Kasumi-1 (cell line): ENCODE data around the gene CSPG4.
"Not testable (repeated sequence)": the region's sequence is repeated elsewhere in the genome, so short reads cannot be mapped to it uniquely, and the experiment has no call there.

ENCODE experiments used
- DNase-seq, 2 experiments: peaks; one replicate each; lab custom pipeline; 2025; lab: John Stamatoyannopoulos, UW

The CSPG4 gene

DNA sequence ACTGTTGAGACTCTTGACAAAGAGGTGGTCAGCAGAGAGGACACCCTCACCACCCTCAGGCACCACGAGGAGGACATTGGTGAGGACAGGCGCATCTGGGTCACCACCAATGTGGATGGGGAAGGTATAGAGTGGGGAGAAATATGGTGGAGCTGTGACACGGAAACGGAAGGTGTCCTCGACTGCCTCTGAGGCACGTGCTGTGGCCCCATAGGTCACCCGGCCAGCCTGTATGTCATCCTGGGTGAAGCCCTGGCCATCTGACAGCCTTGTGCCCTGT lies 24.4 kb downstream of the CSPG4 start:
- DNase-seq, result no peak

DNA sequence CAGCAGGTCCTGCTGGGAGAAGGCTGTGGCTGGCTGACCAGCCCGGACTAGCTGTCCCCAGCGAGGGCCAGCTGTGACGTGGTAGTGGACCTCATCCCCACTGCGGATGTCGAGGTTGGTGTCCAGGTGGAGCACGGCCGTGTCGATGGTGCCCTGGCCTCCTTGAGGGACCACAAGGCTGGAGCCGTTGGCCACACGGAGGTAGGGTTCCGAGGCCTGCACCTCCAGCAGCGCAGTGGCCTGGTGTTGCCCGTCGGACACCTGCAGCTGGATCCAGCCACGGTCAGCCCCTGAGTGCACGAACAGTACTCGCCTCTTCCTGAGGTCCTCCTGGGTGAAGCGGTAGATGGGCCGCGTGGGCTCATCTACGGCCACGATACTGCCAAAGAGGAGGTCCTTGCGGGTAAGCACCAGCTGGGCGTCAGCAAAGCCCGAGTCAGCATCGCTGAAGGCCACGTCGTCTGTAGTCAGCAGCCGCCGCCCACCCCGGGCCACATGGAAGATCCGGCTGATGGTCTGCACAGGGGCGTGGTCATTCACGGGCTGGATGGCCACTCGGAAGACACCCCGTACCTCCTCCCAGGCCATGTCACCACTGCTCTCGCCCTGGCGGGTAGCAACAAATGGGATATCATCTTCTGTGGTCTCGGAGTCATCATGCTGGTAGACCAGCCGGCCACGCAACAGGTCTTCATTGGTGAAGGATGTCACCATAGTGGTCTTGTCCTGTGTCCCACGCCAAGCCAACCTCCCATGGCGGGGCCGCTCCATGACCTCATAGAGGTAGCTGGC lies 25.0 kb downstream of the CSPG4 start:
- DNase-seq, result no peak

DNA sequence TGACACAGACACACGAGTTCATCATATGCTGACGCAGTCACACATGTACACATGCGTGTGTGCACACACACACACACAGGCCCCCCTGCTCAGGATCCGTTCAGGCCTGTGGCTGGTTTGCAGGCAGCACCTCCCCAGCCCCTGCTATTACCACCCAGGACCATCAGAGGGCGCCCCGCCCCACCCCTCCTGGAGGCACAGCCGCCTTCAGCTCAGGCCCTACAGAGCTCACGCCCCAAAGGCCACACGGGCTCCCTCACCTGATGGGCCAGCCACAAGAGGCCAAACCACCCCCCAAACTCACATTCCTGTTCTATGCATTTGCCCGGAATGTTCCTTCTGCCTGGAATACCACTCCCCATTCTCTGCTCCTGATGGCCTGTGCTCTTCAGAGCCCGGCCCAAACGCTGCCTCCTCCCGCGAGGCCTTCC lies 26.4 kb downstream of the CSPG4 start:
- DNase-seq, result peak; percentile 22 to 24

DNA sequence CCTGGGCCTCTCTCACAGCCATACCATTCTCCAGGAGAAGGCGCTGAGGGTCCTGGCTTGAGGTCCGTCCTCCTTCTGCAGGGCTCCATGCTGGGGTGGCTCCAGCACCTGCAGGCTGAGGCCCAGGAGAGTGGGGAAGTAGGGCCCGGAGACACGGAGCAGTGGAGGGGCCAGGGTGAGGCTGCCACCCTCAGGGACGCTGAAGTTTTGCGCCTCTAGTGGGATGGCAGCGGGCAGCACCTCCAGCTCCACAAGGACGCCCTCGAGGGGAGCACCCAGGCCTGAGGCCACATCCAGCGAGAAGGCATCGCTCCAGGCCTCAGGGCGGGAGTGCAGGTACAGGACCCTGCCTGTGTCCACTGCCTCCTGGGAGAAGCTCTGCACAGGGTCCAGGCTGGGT lies 27.5 kb downstream of the CSPG4 start:
- no peak for DNase-seq

DNA sequence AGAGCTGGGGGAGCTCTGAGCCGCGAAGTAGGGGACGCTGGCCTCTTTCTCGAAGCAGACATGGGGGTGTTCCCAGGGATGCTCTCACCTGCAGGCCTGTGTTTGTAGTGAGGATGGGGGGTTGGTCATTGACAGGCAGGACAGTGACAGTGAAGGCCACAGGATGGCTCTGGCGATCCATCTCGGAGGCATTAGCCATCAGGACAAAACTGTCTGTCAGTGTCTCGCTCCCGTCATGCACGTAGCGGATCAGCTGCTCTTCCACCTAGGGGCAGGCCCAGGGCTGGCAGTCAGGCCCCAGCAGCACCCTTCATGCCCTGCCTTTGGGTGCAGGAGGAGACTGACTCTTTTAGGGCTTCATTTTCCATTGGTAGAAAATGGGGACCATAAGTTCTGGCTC lies 28.0 kb downstream of the CSPG4 start:
- DNase-seq, result no peak

DNA sequence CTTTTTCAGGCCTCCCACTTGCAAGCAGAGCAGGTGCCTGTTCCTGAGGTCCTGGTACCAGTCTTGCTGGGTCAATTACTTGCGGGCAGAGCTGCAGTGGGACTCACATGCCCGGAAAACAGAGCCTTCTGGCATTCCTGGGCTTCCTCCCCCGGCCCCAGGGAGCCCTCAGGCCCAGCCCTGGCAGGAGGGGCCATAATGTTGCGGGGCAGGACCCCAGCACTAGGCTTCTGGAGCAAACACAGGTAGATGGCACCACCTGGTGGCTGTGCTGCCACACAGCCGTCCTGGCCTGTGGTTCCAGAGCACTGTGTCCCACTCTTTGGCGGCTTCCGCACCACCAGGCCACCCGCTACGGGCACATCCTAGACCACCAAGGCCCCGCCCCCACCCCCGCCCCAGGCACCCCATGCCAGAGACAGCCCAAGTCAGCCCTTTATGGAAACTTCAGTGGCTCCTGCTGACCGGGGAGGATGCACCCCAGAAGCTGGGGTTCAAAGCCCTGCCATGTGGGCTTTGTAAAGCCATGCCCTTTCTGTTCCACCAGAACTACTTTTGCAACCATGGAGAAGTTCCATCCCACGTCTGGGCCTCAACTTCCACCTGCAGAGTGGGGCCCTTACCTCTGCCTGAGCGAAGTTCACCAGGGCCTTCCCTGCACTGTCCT lies 28.9 kb downstream of the CSPG4 start:
- peak; percentile 53 to 54 for DNase-seq

DNA sequence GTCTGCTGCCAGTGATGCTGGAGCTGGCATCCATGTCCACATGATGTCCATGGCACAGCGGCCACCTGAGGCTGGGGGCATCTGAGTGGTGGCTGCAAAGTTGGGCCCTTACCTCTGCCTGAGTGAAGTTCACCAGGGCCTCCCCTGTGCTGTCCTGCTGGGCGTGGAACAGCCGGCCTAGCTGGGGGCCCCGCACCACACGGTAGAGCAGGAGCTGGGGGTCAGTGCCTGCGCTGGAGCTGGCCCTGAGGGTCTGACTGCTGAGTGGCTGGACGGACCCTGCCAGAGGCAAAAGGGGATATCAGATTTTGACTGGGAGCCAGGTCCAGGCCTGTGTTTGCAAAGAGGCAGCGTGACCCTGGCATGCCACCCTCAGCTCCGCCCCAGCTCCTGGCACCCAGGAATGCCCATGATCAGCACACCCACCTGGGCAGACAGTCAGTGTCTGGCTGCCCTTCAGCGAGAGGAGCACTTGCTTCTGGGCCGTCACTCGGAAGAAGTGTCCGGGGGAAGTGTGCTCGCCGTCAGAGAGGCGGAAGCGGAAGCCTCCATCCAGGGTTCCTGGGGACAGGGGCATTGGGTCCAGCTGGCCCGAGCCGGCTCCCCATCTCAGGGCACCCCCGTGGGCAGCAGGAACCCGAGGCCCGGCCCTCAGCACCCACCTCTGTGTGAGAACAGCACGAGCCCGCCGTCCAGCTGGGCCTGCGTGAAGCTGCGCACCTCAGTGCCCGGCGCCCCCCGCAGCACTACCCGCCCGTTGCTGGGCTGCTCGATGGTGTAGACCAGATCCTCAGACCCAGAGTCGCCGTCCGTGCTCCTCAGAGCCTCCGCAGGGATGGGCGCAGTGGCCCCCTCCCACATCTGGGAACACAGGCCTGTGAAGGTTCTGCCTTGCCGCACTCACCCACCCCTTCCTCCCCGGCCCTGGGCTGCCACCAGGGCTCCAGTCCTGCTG lies 30.2 kb downstream of the CSPG4 start:
- no peak for DNase-seq

DNA sequence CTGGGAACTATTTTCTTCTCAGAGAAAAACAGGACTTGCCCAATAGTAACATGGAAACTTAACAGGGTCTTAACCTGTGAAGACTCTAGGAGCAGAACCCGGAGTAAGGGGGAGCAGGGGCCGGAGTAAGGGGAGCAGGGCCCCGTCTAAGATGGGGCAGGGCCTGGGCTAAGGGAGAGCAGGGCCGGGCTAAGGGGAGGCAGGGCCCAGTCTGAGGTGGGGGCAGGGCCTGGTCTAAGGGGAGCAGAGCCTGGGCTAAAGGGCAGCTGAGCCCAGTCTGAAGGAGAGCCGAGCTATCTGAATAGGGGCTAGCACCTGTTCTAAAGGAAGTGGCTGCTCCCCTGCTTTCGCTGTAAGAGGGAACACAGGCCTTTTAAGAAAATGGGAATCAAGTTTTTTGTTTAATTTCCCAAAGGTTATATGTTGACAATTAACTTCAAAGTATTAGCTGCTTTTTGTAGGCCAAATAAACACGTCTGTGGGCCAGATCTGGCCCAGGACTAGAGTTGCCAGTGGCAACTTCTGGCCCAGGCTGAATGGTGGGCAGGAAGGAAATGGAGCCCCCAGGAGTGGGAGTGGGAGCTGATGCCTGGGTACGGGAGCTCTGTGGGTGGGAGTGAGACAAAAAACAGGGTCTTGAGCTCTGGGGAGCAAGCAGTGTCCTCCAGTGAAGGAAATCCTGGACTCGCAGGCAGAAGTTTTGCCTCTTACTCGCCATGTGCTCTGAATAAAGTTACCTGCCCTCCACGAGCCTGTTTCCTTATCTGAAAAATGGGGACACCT lies 32.5 kb downstream of the CSPG4 start:
- DNase-seq, result no peak

DNA sequence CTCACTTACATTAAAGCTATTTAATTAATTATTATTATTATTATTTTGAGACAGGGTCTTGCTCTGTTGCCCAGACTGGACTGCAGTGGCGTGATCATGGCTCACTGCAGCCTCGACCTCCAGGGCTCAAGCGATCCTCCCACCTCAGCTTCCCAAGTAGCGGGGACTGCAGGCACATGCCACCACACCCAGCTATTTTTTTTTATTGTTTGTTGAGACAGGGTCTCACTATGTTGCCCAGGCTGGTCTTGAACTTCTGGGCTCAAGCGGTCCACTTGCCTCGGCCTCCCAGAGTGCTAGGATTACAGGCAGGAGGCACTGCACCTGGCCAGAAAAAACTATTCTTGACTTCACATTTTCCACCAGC lies 34.3 kb downstream of the CSPG4 start:
- not testable (repeated sequence) for DNase-seq

DNA sequence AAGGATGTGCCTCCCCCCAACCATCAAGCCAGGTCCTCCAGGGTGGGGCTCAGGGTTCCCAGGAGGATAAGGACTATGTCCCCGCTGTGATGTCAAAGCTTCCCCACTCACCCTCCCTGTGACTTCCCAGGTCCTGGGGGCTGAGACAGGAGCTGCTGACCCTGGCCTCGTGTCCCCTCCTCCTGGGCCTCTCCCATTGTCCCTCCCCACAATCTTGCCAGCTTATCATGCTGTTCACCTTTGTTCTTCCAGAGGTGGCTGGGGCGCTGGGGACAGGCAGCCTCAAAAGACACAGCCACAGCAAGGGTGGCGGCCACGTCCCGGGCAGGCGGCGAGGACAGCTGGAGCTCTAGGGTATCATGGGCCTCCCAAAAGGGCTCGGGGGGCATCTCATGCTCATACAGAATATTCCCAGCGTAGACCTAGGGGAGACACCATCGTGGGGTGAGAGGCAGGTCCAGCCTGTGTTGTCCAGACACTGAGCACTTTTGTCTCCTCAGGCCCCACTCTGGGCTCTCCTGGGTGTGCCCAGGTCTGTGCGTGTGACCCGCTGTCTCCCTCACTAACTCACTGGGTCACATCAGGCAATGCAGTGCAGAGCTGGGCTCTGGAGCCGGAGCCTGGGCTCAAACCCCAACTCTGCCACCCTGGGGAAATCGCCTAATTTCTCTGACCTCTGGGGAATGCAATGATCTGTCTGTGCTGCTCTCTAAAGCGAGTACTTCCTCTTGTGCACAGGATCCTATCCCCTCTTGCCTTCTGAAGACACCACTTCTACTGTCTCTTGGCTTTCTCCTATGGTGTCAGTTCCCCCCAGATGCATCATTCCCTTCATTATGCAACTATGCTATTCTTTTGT lies 35.0 kb downstream of the CSPG4 start:
- peak in 1 of 2 experiments; percentile 7 for DNase-seq

DNA sequence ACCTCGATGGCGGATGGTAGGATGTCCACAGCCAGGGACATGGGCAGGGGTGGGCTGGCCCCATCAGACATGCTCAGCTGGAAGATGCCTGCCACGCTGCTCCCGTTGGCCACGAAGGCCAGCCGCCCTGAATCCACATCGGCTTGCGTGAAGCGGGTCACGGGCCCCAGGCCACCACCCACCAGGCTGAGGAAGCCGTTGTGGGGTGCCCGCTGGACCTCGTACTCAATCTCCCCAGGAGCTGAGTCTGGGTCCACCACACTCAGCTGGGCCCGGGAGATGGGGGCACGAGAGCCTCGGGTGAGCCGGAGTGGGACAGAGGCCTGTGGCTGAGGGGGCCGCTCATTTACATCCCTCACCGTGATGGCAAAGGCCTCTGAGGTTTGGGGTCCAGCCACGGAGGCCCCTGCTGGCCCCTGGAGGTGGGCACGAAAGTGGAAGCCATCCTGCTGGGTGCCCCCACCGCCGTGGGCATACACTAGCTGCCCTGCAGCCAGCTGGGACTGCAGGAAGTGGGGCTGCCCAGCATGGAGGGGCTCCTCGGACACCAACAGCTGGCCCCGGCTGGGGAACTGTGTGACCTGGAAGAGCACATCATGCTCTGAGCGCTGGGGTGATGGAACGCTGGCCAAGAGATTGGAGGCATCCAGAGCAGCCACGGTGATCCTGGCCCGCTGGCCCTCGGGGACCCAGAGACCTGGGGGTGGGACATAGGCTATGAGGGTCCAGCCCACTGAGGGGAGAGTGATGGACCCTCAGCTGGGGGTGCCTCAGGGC lies 35.8 kb downstream of the CSPG4 start:
- no peak for DNase-seq

DNA sequence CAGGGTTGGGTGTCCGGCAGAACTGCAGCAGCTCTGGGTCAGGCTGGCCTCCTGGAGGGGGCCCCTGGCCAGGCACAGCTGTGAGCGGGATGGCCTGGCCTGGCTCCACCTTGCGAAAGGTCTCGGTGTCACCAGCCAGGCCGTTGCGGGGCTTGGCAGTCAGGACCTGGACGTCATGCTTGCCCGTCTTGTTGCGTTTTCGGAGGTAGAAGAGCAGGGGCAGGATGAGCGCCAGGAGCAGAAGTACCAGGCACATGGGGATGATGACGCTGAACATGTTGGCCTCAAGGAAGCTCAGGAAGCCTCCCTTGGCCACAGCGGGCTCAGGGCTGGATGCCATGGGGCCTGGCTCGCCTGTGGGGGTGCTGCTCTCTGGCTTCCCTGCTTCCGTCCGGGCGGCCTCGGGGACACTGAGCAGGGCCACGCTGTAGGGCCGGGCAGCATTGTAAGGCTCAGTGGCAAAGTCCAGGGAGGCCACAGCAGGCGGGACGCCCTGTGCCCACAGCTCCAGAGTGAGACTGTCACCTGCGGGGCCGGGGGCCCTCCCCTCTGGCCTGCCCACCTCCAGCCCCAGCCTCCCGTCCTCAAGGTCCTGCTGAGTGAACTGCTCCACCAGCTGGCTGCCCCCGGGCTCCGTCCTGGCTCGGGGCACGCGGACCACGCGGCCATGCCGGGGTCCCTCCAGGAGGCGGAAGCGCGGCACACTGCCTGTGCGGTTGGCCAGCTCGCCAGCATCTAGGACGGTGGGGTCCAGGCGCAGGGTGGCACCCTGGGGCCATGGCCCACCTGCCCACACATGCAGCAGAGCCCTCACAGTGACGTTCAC lies 36.9 kb downstream of the CSPG4 start:
- no peak for DNase-seq

DNA sequence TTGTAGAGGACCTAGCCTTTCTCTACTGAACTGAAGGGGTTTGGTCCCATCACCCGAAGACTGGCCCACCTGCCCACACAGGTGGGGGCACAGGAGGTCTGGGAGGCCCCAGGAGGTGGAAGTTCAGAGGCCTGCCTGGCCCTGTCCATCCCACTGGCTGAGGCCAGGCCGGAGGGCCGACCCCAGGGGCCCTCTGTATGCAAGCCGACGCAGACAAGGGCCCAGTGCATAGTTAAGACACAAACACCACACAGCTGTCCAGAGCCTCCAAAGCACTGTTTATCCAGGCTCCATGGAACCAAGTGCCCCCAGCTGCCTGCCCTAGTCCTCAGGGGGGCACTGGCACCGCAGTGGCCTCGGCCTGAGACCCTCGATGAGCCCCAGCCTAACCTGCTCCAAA lies 38.3 kb downstream of the CSPG4 start:
- DNase-seq, result no peak

DNA sequence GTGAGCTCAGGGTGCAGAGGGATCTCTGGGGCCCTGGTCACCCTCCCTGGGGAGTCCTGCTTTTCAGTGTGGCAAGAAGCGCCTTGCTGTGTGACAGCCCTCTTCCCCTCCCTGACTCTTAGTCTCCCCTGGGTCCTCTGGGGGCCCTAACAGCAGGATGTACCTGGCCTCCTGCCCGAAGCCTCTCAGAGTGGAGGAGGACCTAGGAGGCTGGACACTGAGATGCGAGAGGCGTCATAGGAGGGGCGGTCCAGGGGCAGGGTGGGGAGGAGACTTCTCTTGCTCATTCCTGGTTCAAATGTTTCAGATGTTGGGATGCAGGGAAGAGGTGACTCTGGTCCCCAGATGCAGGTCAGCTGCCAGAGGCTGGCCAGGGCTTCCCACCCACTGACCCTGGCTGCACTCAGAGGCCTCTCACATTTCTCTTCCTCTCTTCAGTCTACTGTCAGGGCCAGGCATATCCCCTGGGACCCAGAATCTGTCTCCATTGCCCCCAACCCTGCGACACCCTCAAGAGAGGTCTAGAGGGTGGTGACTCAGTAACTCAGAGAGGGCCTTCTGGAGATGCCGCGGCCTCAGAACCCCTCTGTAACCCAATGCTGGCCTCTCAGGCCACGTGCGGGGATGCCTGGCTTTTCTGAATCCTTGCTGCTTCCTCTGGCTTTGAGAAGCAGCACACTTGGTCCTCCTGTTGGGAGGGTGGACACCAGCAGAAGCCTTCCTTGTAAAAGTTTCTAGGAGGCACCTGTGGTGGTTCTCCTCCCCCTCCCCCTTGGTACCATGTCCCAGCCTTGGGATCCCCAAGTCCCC lies 39.0 kb downstream of the CSPG4 start:
- DNase-seq, result no peak

DNA sequence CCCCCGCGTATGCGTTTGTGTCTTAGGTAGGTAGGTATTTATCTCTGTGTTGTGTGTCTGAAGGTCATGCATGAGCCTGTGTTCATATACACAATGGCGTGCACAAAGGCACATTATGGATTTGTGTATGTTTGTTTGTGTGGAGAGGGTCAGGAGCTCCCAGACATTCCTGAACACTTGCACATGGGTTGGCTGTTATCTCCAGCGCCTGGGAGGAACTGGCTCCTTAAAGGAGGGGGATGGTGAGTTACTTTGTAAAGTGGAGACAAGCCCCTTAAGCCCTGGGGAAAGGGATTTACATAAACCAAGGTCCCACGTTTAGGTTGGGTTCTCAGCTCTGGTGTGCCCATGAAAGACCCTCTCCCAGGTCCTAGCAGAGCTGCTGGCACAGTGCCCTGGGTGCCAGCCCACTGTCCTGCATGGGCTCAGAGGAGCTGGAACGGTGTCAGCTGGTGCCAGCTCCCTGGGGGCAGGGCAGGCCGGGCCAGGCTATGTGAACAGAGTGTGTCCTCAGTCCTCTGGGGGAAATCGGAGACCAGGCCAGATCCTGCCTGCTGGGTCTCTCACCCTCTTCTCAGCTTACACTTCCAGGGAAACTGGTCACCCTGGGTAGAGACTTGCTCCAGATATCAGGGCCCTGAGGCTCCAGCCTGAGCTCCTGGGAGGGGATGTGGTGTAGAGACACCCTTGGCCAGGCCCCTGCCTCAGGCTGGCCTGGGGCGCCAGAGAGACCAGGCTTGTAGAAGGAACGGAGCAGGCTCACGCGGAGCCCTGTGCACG lies 39.8 kb downstream of the CSPG4 start:
- DNase-seq, result no peak

DNA sequence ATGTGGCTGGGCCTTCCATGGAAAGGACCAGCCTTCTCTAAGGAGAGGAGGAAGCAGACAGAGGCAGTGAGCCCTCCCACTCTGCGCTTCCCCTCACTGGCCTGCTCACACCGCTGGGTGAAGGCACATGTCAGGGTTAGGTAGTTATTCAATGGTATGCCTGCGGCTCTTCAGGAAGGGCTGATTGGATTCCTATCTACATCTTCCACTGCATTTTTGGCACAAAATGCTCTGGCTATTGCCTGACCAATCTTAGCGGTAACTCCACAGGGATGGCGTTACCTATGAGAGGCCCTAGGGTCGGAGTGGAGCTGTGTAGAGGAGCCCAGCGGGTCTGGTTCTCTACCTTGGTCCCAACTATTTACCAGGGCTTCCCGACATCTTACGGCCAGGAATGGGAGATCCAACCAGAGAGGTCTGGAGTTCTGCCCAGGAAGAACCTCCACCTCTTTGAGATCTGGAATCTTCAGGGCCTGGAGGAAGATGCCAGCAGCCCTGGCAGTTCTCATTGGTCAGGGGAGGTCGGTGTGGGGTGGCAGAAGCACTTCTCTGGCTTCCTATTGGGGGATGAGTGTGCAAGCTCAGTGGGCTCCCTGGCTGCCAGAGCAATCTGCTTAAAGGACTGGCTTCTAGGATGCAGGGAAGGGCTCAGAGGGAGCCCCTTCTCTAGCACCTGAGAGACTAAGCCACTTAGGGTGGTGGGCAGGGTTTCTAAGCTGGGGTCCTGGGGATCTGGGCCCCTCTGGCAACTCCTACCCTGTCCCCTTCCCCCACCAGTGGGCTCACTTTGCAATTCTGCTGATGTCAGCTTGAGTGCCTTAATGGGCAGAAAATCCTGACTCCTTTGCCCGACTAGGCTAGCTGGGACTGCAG lies 40.7 kb downstream of the CSPG4 start:
- DNase-seq, result no peak

DNA sequence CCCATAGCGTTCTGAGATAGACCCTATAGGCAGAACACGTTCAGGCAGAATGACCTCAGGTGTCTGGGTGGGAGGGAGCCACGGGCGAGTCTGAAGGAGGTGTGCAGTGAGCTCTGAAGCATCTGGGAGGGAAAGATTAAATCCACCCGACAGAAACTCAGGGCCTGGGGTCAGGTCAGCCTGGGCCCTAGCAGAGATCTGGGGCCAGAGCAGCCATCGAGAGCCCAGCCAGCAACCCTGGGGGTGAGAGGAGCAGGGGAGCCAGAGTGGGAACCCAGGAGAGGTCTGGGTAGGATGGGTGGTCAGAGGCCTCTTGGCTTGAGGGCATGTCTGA lies 42.8 kb downstream of the CSPG4 start:
- DNase-seq, result no peak
